ENCODE results near the gene SLC16A3.

SLC16A3 gene

GRCh38 chr17:82287868-82288801 is 59.3 kb downstream of the SLC16A3 start:
- DNase-seq, result peak; percentile 91

Measured in GF-D8 (cell line).